SK-N-SH (cell line): ENCODE results near the gene APLP1. TPM values are rescaled to one million over a fixed set of nuclear protein-coding genes. Genes with fewer than 3 reads are reported as not detected.
"Not testable (repeated sequence)": the region's sequence is repeated elsewhere in the genome, so short reads cannot be mapped to it uniquely, and the experiment has no call there.

Experiments used
- CTCF ChIA-PET: fragments of 300-600, 350-600 bp; formaldehyde crosslinking; extraction: SDS; loops from one replicate; lab custom pipeline; 2021; lab: Yijun Ruan, JAX
- POLR2A ChIA-PET: fragments of 350-600 bp; sonication (Branson Sonifier 250); formaldehyde crosslinking; extraction: SDS; loops from one replicate; lab custom pipeline; 2020; ENCODE audit warnings: antibody characterized with exemption, inconsistent platforms; lab: Yijun Ruan, JAX
- DNase-seq: peaks from one replicate; pipeline ENCODE4 v3.0.0; 2012
- H2AFZ ChIP-seq: fragments of 200-600 bp; sonication (generic); 2 replicates; pipeline ENCODE4 v1.8.1; 2016; ENCODE audit warnings: antibody characterized with exemption, mild to moderate bottlenecking, low read depth
- H3F3A ChIP-seq: fragments of 200-600 bp; sonication (generic); replicated peaks from 2 replicates; pipeline ENCODE3; 2016; ENCODE audit warnings: antibody characterized with exemption, mild to moderate bottlenecking; ENCODE audit not compliant: insufficient read depth
- H3K27ac ChIP-seq, 2 experiments: fragments of 200-500 bp in 1 of 2; fragments of 200-600 bp in 1 of 2; sonication (Bioruptor generic) in 1 of 2; sonication (generic), shearing (Covaris generic) in 1 of 2; 2 replicates each; pipeline versions ENCODE4 v1.5.1 to v1.6.1; 2014 to 2016; ENCODE audit warnings: low read depth in 2 of 2, inconsistent platforms in 1 of 2, low read length in 1 of 2, mild to moderate bottlenecking in 1 of 2, mixed read lengths in 1 of 2
- H3K27me3 ChIP-seq: fragments of 200-600 bp; sonication (generic), shearing (Covaris generic); 2 replicates; pipeline ENCODE4 v1.6.1; 2016; ENCODE audit warnings: mixed run types; ENCODE audit not compliant: insufficient read depth
- H3K36me3 ChIP-seq, 2 experiments: fragments of 200-500 bp in 1 of 2; fragments of 200-600 bp in 1 of 2; sonication (Bioruptor generic) in 1 of 2; sonication (generic) in 1 of 2; replicated peaks in 1 of 2; 2 replicates each; pipeline versions ENCODE3 to v1.5.1; 2014 to 2016; ENCODE audit warnings: low read length in 1 of 2, mild to moderate bottlenecking in 1 of 2; ENCODE audit not compliant: insufficient read depth in 2 of 2, control insufficient read depth in 1 of 2
- H3K4me1 ChIP-seq, 2 experiments: fragments of 200-500 bp in 1 of 2; fragments of 200-600 bp in 1 of 2; sonication (Bioruptor generic) in 1 of 2; sonication (generic), shearing (Covaris generic) in 1 of 2; 2 replicates each; pipeline versions ENCODE4 v1.5.1 to v1.6.1; 2014 to 2016; ENCODE audit warnings: low read depth in 1 of 2, low read length in 1 of 2, mixed run types in 1 of 2; ENCODE audit not compliant: insufficient read depth in 2 of 2, control insufficient read depth in 1 of 2
- H3K4me2 ChIP-seq: fragments of 200-600 bp; sonication (generic), shearing (Covaris generic); 2 replicates; pipeline ENCODE4 v1.6.1; 2017; ENCODE audit warnings: mixed run types
- H3K4me3 ChIP-seq, 2 experiments: fragments of 200-500 bp in 1 of 2; fragments of 200-600 bp in 1 of 2; sonication (Bioruptor generic) in 1 of 2; sonication (generic), shearing (Covaris generic) in 1 of 2; 2 replicates each; pipeline versions ENCODE4 v1.5.1 to v1.8.1; 2014 to 2016; ENCODE audit warnings: low read depth in 2 of 2, inconsistent platforms in 1 of 2, low read length in 1 of 2, mild to moderate bottlenecking in 1 of 2, mixed read lengths in 1 of 2, moderate library complexity in 1 of 2
- H3K79me2 ChIP-seq: fragments of 200-600 bp; sonication (generic); 2 replicates; pipeline ENCODE4 v1.8.1; 2017; ENCODE audit warnings: mild to moderate bottlenecking; ENCODE audit not compliant: insufficient read depth
- H3K9ac ChIP-seq: fragments of 200-600 bp; sonication (generic); 2 replicates; pipeline ENCODE4 v1.6.1; 2017; ENCODE audit warnings: mixed run types
- H3K9me2 ChIP-seq: fragments of 200-600 bp; sonication (generic); 2 replicates; pipeline ENCODE4 v1.6.1; 2017; ENCODE audit warnings: mixed run types
- H3K9me3 ChIP-seq: fragments of 200-600 bp; sonication (generic); 2 replicates; pipeline ENCODE4 v1.6.1; 2017; ENCODE audit warnings: mixed run types, mild to moderate bottlenecking, moderate library complexity
- H4K20me1 ChIP-seq: fragments of 200-600 bp; sonication (generic); 2 replicates; pipeline ENCODE4 v1.6.1; 2017; ENCODE audit warnings: mild to moderate bottlenecking, mixed run types; ENCODE audit not compliant: insufficient read depth
- EZH2phosphoT487 ChIP-seq: fragments of 200-600 bp; sonication (generic); IDR thresholded peaks from 2 replicates; pipeline ENCODE4 v1.6.1; 2017; ENCODE audit warnings: low read depth, mixed run types, mild to moderate bottlenecking, antibody characterized with exemption, moderate library complexity, borderline replicate concordance
- FOSL2 ChIP-seq: IDR thresholded peaks from 2 replicates; pipeline ENCODE4 v1.4.0; 2012; ENCODE audit warnings: low read depth, mild to moderate bottlenecking, moderate library complexity, borderline replicate concordance
- FOXJ3 ChIP-seq: sonication (generic); formaldehyde crosslinking; IDR thresholded peaks from 2 replicates; pipeline ENCODE4 v1.5.1; 2020; ENCODE audit warnings: mild to moderate bottlenecking, missing genetic modification reagents
- FOXM1 ChIP-seq: IDR thresholded peaks from 2 replicates; pipeline ENCODE4 v1.4.0; 2012; ENCODE audit warnings: low read depth, mild to moderate bottlenecking
- GABPA ChIP-seq: IDR thresholded peaks from 2 replicates; pipeline ENCODE4 v1.4.0; 2012; ENCODE audit warnings: low read depth, mild to moderate bottlenecking
- MEF2A ChIP-seq: IDR thresholded peaks from 2 replicates; pipeline ENCODE4 v1.4.0; 2012; ENCODE audit warnings: low read depth, borderline replicate concordance
- NFIC ChIP-seq: IDR thresholded peaks from 2 replicates; pipeline ENCODE4 v1.4.0; 2012; ENCODE audit warnings: borderline replicate concordance
- NRF1 ChIP-seq: IDR thresholded peaks from 2 replicates; pipeline ENCODE4 v1.6.1; 2012; ENCODE audit warnings: low read depth, mild to moderate bottlenecking, low read length
- POLR2AphosphoS5 ChIP-seq: IDR thresholded peaks from 2 replicates; pipeline ENCODE4 v1.6.1; 2012; ENCODE audit warnings: low read depth, low read length
- RAD21 ChIP-seq: IDR thresholded peaks from 2 replicates; pipeline ENCODE4 v1.6.1; 2012; ENCODE audit warnings: mild to moderate bottlenecking, low read length
- RFX5 ChIP-seq: IDR thresholded peaks from 2 replicates; pipeline ENCODE4 v1.6.1; 2012; ENCODE audit warnings: mild to moderate bottlenecking, improper control_type of control experiment, low read length
- SMC3 ChIP-seq: IDR thresholded peaks from 2 replicates; pipeline ENCODE4 v1.6.1; 2012; ENCODE audit warnings: low read depth, low read length, improper control_type of control experiment
- TAF1 ChIP-seq: IDR thresholded peaks from 2 replicates; pipeline ENCODE4 v1.6.1; 2012; ENCODE audit warnings: low read depth, mild to moderate bottlenecking, low read length, moderate library complexity, borderline replicate concordance
- TCF12 ChIP-seq: IDR thresholded peaks from 2 replicates; pipeline ENCODE4 v1.4.0; 2012
- TEAD4 ChIP-seq: IDR thresholded peaks from 2 replicates; pipeline ENCODE4 v1.4.0; 2012; ENCODE audit warnings: mild to moderate bottlenecking, borderline replicate concordance; ENCODE audit not compliant: insufficient read depth
- YY1 ChIP-seq: IDR thresholded peaks from 2 replicates; pipeline ENCODE4 v1.4.0; 2012; ENCODE audit warnings: low read depth, mild to moderate bottlenecking
- WGBS: methylation state at CpG from one replicate; pipeline ENCODE4 v1.1.6; 2017; ENCODE audit warnings: low lambda C conversion rate; 5-methylcytosine and 5-hydroxymethylcytosine counted together
- polyA plus RNA-seq, 3 experiments: library from polyadenylated mRNA; depleted of rRNA; stranded (reverse); fragments of >200 nt; gene quantifications; 2 replicates each; pipeline ENCODE4 v1.2.3, GENCODE V29; 2012
- TF ChIP-seq, protein P1 (sequence below): IDR thresholded peaks from 2 replicates; pipeline ENCODE4 v1.4.0; 2012; ENCODE audit warnings: low read depth, borderline replicate concordance
- TF ChIP-seq, protein P2 (sequence below): fragments of 150-350 bp; IDR thresholded peaks from 2 replicates; pipeline ENCODE4 v1.6.1; 2017; ENCODE audit warnings: antibody characterized with exemption, low read length, low read depth, borderline replicate concordance
- TF ChIP-seq, protein P3 (sequence below): IDR thresholded peaks from 2 replicates; pipeline ENCODE4; 2012
- TF ChIP-seq, protein P4 (sequence below): fragments of 200-600 bp; sonication (generic); IDR thresholded peaks from 2 replicates; pipeline ENCODE4 v1.6.1; 2017; ENCODE audit warnings: antibody characterized with exemption, mild to moderate bottlenecking, moderate library complexity

Gene APLP1
- polyA plus RNA-seq, 1 of the 3 experiments (the other 2 are of a cell fraction) = 66.7 TPM

DNA sequence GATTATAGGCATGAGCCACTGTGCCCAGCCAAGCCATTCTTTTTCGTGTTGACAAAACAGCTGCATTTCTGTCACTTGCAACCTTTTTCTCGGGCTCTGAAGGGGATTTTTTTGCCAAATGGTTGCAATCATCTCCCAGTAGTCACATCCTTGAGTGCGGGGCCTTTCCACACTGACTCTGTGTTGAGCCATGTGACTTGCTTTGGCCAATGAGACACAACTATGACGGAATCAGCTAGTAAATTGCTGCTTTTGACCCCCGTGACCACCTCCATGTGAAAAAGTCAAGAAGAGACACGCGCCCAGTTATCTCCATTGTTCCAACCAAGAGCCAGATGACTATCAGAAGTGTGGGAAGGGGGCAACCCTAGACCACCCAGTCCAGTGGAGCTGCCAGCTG is 34.4 kb upstream of the APLP1 start:
- H3K9me3 ChIP-seq = no peaks in the 10 kb centered on the region
- H3K79me2 ChIP-seq = no peaks in the 10 kb centered on the region
- 16% methylated on average over 7 of the region's 7 CpGs for WGBS
- H3K9ac ChIP-seq = no peak overlapping the region
- no peak overlapping the region for H3K4me3 ChIP-seq
- peaks cover 41% of the 10 kb centered on the region for H3K27me3 ChIP-seq
- TF ChIP-seq RFX5 (no peak), TCF12 (no peak), GABPA (no peak), TAF1 (no peak), FOXM1 (no peak), POLR2AphosphoS5 (no peak), NRF1 (no peak), FOSL2 (no peak), NFIC (no peak), SMC3 (no peak), TEAD4 (no peak), MEF2A (no peak), YY1 (no peak), RAD21 (no peak), FOXJ3 (no peak), EZH2phosphoT487 (no peak)
- TF ChIP-seq, protein P1, sequence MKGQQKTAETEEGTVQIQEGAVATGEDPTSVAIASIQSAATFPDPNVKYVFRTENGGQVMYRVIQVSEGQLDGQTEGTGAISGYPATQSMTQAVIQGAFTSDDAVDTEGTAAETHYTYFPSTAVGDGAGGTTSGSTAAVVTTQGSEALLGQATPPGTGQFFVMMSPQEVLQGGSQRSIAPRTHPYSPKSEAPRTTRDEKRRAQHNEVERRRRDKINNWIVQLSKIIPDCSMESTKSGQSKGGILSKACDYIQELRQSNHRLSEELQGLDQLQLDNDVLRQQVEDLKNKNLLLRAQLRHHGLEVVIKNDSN = no peak
- TF ChIP-seq, protein P2, sequence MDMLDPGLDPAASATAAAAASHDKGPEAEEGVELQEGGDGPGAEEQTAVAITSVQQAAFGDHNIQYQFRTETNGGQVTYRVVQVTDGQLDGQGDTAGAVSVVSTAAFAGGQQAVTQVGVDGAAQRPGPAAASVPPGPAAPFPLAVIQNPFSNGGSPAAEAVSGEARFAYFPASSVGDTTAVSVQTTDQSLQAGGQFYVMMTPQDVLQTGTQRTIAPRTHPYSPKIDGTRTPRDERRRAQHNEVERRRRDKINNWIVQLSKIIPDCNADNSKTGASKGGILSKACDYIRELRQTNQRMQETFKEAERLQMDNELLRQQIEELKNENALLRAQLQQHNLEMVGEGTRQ = no peak
- TF ChIP-seq, protein P3, sequence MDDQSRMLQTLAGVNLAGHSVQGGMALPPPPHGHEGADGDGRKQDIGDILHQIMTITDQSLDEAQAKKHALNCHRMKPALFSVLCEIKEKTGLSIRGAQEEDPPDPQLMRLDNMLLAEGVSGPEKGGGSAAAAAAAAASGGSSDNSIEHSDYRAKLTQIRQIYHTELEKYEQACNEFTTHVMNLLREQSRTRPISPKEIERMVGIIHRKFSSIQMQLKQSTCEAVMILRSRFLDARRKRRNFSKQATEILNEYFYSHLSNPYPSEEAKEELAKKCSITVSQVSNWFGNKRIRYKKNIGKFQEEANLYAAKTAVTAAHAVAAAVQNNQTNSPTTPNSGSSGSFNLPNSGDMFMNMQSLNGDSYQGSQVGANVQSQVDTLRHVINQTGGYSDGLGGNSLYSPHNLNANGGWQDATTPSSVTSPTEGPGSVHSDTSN = no peak
- TF ChIP-seq, protein P4, sequence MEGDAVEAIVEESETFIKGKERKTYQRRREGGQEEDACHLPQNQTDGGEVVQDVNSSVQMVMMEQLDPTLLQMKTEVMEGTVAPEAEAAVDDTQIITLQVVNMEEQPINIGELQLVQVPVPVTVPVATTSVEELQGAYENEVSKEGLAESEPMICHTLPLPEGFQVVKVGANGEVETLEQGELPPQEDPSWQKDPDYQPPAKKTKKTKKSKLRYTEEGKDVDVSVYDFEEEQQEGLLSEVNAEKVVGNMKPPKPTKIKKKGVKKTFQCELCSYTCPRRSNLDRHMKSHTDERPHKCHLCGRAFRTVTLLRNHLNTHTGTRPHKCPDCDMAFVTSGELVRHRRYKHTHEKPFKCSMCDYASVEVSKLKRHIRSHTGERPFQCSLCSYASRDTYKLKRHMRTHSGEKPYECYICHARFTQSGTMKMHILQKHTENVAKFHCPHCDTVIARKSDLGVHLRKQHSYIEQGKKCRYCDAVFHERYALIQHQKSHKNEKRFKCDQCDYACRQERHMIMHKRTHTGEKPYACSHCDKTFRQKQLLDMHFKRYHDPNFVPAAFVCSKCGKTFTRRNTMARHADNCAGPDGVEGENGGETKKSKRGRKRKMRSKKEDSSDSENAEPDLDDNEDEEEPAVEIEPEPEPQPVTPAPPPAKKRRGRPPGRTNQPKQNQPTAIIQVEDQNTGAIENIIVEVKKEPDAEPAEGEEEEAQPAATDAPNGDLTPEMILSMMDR = no peak
- POLR2A ChIA-PET = no interaction called here
- H3K4me2 ChIP-seq = no peak overlapping the region
- H4K20me1 ChIP-seq = no peaks in the 10 kb centered on the region
- H3K36me3 ChIP-seq = no peaks in the 10 kb centered on the region
- no peak overlapping the region for H3K27ac ChIP-seq
- H3K9me2 ChIP-seq = no peaks in the 10 kb centered on the region
- H2AFZ ChIP-seq = no peak overlapping the region
- no peaks in the 10 kb centered on the region for H3K4me1 ChIP-seq
- H3F3A ChIP-seq = no peaks in the 10 kb centered on the region
- DNase-seq = no peak
- CTCF ChIA-PET = interaction anchor here (0.8 to 1.1 kb wide), 2 partner anchors 14 to 17 kb away, joined by 3 to 4 read pairs; no protein-coding TSS in a partner anchor

DNA sequence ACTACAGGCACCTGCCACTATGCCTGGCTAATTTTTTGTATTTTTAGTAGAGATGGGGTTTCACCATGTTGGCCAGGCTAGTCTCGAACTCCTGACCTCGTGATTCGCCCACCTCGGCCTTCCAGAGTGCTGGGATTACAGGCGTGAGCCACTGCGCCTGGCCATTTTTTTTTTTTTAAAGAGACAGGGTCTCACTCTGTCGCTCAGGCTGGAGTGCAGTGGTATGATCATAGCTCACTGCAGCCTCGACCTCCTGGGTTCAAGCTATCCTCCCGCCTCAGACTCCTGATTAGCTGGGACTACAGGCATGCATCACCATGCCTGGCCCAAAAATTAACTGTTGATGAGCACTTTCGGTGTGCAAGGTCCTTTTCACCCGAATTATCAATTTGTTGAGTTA is 32.3 kb upstream of the APLP1 start:
- DNase-seq, H3K4me2 ChIP-seq, H2AFZ ChIP-seq, H3K4me1 ChIP-seq, H3K9me2 ChIP-seq, H3K36me3 ChIP-seq, H3K79me2 ChIP-seq, H3F3A ChIP-seq, H3K9me3 ChIP-seq, H4K20me1 ChIP-seq, H3K4me3 ChIP-seq, H3K9ac ChIP-seq, H3K27ac ChIP-seq: not testable (repeated sequence)
- 2% methylated on average over 11 of the region's 11 CpGs for WGBS
- ChIA-PET CTCF (interaction anchor here (0.6 to 1.2 kb wide), 2 partner anchors 16 to 1129 kb away, joined by 4 to 5 read pairs; no protein-coding TSS in a partner anchor), POLR2A (interaction anchor here (1.6 kb wide), 1 partner anchor 32 kb away, joined by 4 read pairs; the partner anchor contains the start of gene APLP1)
- peaks cover 35% of the 10 kb centered on the region for H3K27me3 ChIP-seq
